Neutrophil (primary cell): ENCODE measurements around the gene ALDH2.

ENCODE experiments used
- H3K27ac ChIP-seq: fragments of 200-600 bp; sonication (generic); 2 replicates; pipeline ENCODE4 v1.5.1; 2016; ENCODE audit warnings: mild to moderate bottlenecking, moderate library complexity
- H3K27me3 ChIP-seq: fragments of 200-600 bp; sonication (generic); 2 replicates; pipeline ENCODE4 v1.6.0; 2016; ENCODE audit warnings: mild to moderate bottlenecking
- H3K36me3 ChIP-seq: fragments of 200-600 bp; sonication (generic); 2 replicates; pipeline ENCODE4 v1.5.1; 2017
- H3K4me1 ChIP-seq, 2 experiments: fragments of 200-600 bp in 1 of 2; sonication (generic) in 1 of 2; 1 replicate in 1 of 2; 2 replicates in 1 of 2; pipeline versions ENCODE4 v1.5.1 to v1.6.1; 2013 to 2016; ENCODE audit warnings: low read depth in 1 of 2, low read length in 1 of 2, mild to moderate bottlenecking in 1 of 2, moderate library complexity in 1 of 2; ENCODE audit not compliant: control insufficient read depth in 1 of 2, insufficient read depth in 1 of 2
- H3K4me3 ChIP-seq, 2 experiments: fragments of 200-600 bp in 1 of 2; sonication (generic) in 1 of 2; 1 replicate in 1 of 2; 2 replicates in 1 of 2; pipeline ENCODE4 v1.5.1; 2013 to 2016; ENCODE audit warnings: low read depth in 1 of 2, low read length in 1 of 2, mild to moderate bottlenecking in 1 of 2, moderate library complexity in 1 of 2
- H3K9me3 ChIP-seq: fragments of 200-600 bp; sonication (generic); 2 replicates; pipeline ENCODE4 v1.5.1; 2016
- TF ChIP-seq, protein P1 (sequence below): fragments of 200-600 bp; sonication (generic); IDR thresholded peaks from 2 replicates; pipeline ENCODE4 v1.5.1; 2016; ENCODE audit warnings: antibody characterized with exemption

The ALDH2 gene

DNA sequence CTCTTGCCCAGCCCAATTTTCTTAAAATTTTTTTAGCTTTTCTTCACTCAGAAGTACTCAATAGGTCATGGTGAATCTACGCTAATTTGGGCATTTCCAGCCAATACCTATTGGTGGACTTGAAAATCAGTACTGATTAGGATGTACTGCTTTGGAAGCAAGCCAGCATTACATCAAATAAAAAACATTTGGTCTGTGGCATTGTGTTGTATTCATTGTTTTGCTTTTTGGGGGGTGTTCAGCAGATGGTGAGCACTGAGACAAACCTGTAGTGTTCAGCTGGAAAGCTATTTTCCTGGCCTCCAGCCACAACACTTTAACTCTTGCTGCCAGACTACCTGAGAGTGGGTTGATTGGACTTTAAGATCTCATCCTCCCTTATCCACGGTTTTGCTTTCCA is 79.3 kb downstream of the ALDH2 start:
- no peaks in the 10 kb centered on the region for H3K36me3 ChIP-seq
- no peak overlapping the region for H3K27ac ChIP-seq
- TF ChIP-seq, protein P1, sequence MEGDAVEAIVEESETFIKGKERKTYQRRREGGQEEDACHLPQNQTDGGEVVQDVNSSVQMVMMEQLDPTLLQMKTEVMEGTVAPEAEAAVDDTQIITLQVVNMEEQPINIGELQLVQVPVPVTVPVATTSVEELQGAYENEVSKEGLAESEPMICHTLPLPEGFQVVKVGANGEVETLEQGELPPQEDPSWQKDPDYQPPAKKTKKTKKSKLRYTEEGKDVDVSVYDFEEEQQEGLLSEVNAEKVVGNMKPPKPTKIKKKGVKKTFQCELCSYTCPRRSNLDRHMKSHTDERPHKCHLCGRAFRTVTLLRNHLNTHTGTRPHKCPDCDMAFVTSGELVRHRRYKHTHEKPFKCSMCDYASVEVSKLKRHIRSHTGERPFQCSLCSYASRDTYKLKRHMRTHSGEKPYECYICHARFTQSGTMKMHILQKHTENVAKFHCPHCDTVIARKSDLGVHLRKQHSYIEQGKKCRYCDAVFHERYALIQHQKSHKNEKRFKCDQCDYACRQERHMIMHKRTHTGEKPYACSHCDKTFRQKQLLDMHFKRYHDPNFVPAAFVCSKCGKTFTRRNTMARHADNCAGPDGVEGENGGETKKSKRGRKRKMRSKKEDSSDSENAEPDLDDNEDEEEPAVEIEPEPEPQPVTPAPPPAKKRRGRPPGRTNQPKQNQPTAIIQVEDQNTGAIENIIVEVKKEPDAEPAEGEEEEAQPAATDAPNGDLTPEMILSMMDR, result no peak

DNA sequence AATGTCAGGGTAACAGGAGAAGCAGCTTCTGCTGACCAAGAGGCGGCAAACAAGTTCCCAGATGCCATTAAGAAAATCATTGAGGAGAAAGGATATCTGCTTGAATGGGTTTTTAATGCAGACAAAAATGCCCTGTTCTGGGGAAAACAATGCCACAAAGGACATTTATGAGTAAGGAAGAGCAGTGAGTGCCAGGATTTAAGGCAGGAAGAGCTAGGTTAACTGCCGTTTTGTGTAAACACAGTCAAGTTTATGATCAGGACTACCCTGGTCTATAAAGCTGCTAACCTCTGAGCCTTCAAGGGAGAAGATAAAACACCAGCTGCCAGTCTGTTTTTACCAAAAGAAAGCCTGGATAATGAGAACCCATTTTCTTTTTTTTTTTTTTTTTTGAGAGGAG is 83.8 kb downstream of the ALDH2 start:
- H3K27me3 ChIP-seq, result no peaks in the 10 kb centered on the region
- H3K36me3 ChIP-seq, result peaks cover 4% of the 10 kb centered on the region
- H3K27ac ChIP-seq, result no peak overlapping the region
- H3K9me3 ChIP-seq, result no peaks in the 10 kb centered on the region
- no peak overlapping the region for H3K4me3 ChIP-seq
- TF ChIP-seq, protein P1, result no peak
- no peaks in the 10 kb centered on the region for H3K4me1 ChIP-seq

More for the DNA sequence above, 79.3 kb downstream of the ALDH2 start:
- H3K9me3 ChIP-seq, result no peaks in the 10 kb centered on the region
- peaks cover 16 to 20% of the 10 kb centered on the region in 2 experiments for H3K4me1 ChIP-seq
- H3K27me3 ChIP-seq, result no peaks in the 10 kb centered on the region
- H3K4me3 ChIP-seq, result no peak overlapping the region

DNA sequence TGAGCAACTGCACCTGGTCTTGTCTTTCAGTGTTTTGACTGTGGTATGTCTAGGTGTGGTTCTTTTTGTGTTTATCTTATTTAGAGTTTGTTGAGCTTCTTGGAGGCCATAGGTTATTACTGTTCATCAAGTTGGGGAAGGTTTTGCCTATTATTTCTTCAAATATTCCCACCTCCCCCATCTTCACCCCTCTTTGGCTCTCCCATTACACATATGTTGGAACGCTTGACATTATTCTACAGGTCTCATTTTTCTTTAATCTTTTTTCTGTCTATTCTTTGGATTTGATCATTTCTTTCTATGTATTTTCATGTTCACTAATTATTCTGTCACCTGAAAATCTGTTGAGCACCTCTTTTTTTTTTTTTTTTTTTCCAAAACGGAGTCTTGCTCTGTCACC is 91.5 kb downstream of the ALDH2 start:
- H3K27ac ChIP-seq, result no peak overlapping the region
- H3K36me3 ChIP-seq, result no peaks in the 10 kb centered on the region

DNA sequence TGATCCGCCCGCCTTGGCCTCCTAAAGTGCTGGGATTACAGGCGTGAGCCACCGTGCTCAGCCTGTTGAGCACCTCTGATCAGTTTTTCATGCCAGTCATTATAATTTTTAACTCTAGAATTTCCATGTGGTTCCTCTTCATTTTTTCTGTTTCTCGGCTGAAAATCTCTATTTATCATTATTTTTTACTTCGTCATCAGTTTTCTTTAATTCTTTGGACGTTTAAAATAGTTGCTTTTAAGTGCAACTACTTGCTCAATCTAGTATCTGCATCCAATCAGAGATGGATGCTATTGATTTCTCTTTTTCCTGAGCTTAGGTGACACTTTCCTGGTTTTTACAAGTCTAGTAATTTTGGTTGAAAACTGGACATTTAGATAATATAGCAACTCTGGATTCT is 92.0 kb downstream of the ALDH2 start:
- no peaks in the 10 kb centered on the region for H3K36me3 ChIP-seq
- no peaks in the 10 kb centered on the region for H3K27me3 ChIP-seq
- H3K4me1 ChIP-seq, result peaks cover 0 to 4% of the 10 kb centered on the region in 2 experiments
- TF ChIP-seq, protein P1, result no peak
- no peak overlapping the region for H3K4me3 ChIP-seq
- H3K27ac ChIP-seq, result no peak overlapping the region
- H3K9me3 ChIP-seq, result no peaks in the 10 kb centered on the region

More for the DNA sequence above, 91.5 kb downstream of the ALDH2 start:
- H3K4me3 ChIP-seq, result no peak overlapping the region
- no peaks in the 10 kb centered on the region for H3K9me3 ChIP-seq
- TF ChIP-seq, protein P1, result no peak
- H3K27me3 ChIP-seq, result no peaks in the 10 kb centered on the region
- H3K4me1 ChIP-seq, result peaks cover 0 to 4% of the 10 kb centered on the region in 2 experiments

DNA sequence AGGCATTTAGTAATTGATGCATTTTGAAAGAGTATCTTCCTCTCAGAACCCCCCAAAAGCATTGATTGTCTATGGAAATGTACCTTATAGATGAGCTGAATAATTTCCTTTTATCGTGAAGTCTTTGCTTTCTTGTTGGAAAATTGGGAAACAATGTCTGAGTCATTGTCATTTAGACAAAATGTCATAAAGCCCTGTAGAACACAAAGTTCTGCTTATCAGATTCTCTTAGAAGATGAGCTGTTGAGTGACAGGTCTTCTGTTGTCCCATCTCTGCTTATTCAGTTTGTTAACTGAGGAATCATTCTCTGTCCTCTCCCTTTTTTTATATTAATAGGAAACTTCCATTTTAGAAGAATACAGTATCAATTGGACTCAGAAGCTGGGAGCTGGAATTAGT is 98.2 kb downstream of the ALDH2 start:
- TF ChIP-seq, protein P1, result no peak
- no peak overlapping the region for H3K27ac ChIP-seq
- no peaks in the 10 kb centered on the region for H3K9me3 ChIP-seq
- H3K36me3 ChIP-seq, result peaks cover 34% of the 10 kb centered on the region
- no peak overlapping the region for H3K4me3 ChIP-seq
- peaks cover 0 to 2% of the 10 kb centered on the region in 2 experiments for H3K4me1 ChIP-seq
- H3K27me3 ChIP-seq, result no peaks in the 10 kb centered on the region
